GM13977 (cell line): ENCODE results near the gene VPS72.
"Not testable (repeated sequence)": the region's sequence is repeated elsewhere in the genome, so short reads cannot be mapped to it uniquely, and the experiment has no call there.

Experiments used
- DNase-seq: peaks from one replicate; pipeline ENCODE4 v3.0.0; 2012; ENCODE audit warnings: low spot score
- CTCF ChIP-seq: IDR thresholded peaks from 2 replicates; pipeline ENCODE4 v1.5.1; 2012; ENCODE audit warnings: mild to moderate bottlenecking, control low read depth; ENCODE audit not compliant: insufficient read depth; ENCODE audit errors: extremely low read depth, missing control alignments
- in situ Hi-C: fragments of 300-500 bp; cut with MboI; formaldehyde crosslinking; loops from one replicate; pipeline ENCODE4 v1.12.0; 2022; ENCODE audit warnings: low sequenced_read_pairs, low pct_unique_long_range_greater_than_20kb, mixed read lengths, inconsistent platforms; ENCODE audit not compliant: unreplicated experiment

The VPS72 gene

GRCh38 chr1:151197863-151198253, 7.9 kb upstream of the VPS72 start:
- in situ Hi-C loops: no loop called here
- TF ChIP-seq CTCF: no peak
- no peak for DNase-seq

- DNase-seq: peak; percentile 50
- in situ Hi-C loops: no loop called here
These were observed 6.3 kb upstream of the VPS72 start for GRCh38 chr1:151196292-151196800.

GRCh38 chr1:151194894-151195594, 5.0 kb upstream of the VPS72 start:
- in situ Hi-C loops, DNase-seq: not testable (repeated sequence)

More at GRCh38 chr1:151196292-151196800, 6.3 kb upstream of the VPS72 start:
- TF ChIP-seq CTCF: peak; percentile 42

GRCh38 chr1:151193856-151194255, 3.9 kb upstream of the VPS72 start:
- no peak for DNase-seq
- no peak for TF ChIP-seq CTCF
- in situ Hi-C loops: no loop called here

- in situ Hi-C loops: no loop called here
- DNase-seq: no peak
- TF ChIP-seq CTCF: no peak
These were observed 3.3 kb upstream of the VPS72 start for GRCh38 chr1:151193304-151193703.

GRCh38 chr1:151192047-151192446, 2.0 kb upstream of the VPS72 start:
- no peak for DNase-seq
- in situ Hi-C loops: no loop called here
- no peak for TF ChIP-seq CTCF

- in situ Hi-C loops: not testable (repeated sequence)
These were observed 1.3 kb downstream of the VPS72 start for GRCh38 chr1:151188667-151189066.

More at GRCh38 chr1:151188667-151189066, 1.3 kb downstream of the VPS72 start:
- DNase-seq: not testable (repeated sequence)
